ENCODE measurements around the gene FGR. TPM values are rescaled to one million over a fixed set of nuclear protein-coding genes. Genes with fewer than 3 reads are reported as not detected.

FGR gene
- total RNA-seq, 1 experiment from 2014 or later, result not detected

DNA sequence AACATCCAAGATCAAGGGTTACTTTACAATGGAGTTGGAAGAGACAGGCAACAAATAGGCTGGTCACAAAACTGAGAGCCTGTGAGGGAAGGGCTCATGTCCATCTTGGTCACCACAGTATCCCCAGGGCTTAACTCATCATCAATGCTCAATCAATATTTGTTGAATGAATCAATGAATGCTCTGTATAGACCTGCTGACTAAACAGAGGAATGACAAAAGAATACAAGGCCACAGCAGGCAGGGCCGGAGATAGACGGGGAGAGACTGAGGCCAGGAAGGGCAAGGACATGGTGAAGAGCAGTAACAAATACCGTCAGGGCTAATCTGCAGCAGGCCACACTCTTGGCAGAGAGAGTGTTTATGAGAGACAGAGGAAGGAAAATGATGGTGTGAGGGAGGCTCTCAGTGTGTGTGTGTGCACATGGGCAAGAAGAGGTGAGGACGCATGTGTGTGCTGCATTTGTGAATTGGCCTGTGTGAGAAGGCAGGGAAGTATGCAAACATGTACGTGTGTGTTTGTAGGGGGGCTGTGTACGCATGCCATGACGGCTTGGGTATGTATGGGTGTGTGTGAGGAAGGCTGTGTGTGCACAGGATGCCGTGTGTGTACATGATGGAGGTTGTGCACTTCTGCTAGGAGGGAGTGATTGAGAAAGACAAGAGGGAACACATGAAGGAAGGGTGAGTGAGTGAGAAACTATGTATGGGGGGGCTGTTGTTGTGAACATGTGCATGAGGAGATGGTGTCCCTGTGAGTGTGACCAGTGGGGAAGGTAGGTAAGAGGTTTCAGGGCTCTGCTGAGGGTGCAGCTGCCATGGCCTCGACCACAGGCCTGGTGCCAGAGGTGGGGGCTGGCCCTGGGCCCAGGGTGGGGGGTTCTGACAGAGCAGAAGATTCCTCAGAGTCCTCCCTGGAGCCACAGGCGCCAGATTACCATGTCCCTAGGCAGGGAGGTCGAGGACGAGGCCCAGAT lies 46.4 kb downstream of the FGR start:
- intact Hi-C loops (cut with micrococcal nuclease; ENCODE audit: unreplicated experiment), result no loop called here
- no peak overlapping the region for H2AFZ ChIP-seq
- TF ChIP-seq EZH2 (IDR thresholded peaks at IDR 0.05; ENCODE audit: low read depth), result no peak
- TF ChIP-seq, protein P1, sequence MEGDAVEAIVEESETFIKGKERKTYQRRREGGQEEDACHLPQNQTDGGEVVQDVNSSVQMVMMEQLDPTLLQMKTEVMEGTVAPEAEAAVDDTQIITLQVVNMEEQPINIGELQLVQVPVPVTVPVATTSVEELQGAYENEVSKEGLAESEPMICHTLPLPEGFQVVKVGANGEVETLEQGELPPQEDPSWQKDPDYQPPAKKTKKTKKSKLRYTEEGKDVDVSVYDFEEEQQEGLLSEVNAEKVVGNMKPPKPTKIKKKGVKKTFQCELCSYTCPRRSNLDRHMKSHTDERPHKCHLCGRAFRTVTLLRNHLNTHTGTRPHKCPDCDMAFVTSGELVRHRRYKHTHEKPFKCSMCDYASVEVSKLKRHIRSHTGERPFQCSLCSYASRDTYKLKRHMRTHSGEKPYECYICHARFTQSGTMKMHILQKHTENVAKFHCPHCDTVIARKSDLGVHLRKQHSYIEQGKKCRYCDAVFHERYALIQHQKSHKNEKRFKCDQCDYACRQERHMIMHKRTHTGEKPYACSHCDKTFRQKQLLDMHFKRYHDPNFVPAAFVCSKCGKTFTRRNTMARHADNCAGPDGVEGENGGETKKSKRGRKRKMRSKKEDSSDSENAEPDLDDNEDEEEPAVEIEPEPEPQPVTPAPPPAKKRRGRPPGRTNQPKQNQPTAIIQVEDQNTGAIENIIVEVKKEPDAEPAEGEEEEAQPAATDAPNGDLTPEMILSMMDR (conservative IDR thresholded peaks at IDR 0.05), result no peak
- no peak overlapping the region for H3K4me3 ChIP-seq
- H4K20me1 ChIP-seq (ENCODE audit: insufficient read depth), result peaks cover 8% of the 10 kb centered on the region; the same call in 1 of the 2 replicates
- H3K4me1 ChIP-seq (replicated peaks; ENCODE audit: insufficient read depth), result peaks cover 16% of the 10 kb centered on the region
- H3K9me3 ChIP-seq (ENCODE audit: insufficient read depth, low read depth), result no peaks in the 10 kb centered on the region
- H3K4me2 ChIP-seq, result no peak overlapping the region
- H3K36me3 ChIP-seq (ENCODE audit: low read depth), result no peaks in the 10 kb centered on the region
- H3K9me2 ChIP-seq (ENCODE audit: insufficient read depth), result no peaks in the 10 kb centered on the region
- H3F3A ChIP-seq (ENCODE audit: insufficient read depth, low read depth), result no peaks in the 10 kb centered on the region
- CTCF ChIA-PET, result no interaction called here
- DNase-seq, result no peak
- no peak overlapping the region for H3K27ac ChIP-seq
- POLR2A ChIA-PET (ENCODE audit: unreplicated experiment), result no interaction called here
- no TSS peak for BruUV-seq (replicated peaks)
- no peaks in the 10 kb centered on the region for H3K27me3 ChIP-seq (ENCODE audit: insufficient read depth, low read depth)
- no peaks in the 10 kb centered on the region for H3K79me2 ChIP-seq (ENCODE audit: low read depth)

DNA sequence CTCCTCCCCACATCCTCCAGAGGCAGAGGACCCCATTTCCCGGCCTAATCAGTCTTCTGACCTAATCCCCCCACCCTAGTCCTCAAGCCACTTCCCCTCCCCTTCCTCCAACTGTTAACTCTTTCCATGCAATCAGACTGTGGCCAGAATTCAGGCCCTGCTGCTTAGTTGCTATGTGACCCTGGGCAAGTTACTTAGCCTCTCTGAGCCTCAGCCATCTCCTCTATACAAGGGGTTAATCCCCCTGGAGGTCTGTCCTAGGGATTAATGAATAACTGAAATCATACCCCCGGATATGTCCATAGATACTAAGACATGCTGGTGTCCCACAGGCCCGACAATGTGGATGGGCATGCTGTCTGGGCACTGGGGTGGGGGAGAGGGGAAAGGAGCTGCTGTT lies 49.3 kb downstream of the FGR start:
- Histone ChIP-seq H3K4me1 (replicated peaks; ENCODE audit: insufficient read depth) (peaks cover 6% of the 10 kb centered on the region; the same call in 1 of the 2 replicates), H2AFZ (no peak overlapping the region), H3K27ac (no peak overlapping the region), H3K79me2 (ENCODE audit: low read depth) (no peaks in the 10 kb centered on the region), H3F3A (ENCODE audit: insufficient read depth, low read depth) (no peaks in the 10 kb centered on the region), H4K20me1 (ENCODE audit: insufficient read depth) (peaks cover 3% of the 10 kb centered on the region; the same call in 1 of the 2 replicates), H3K4me2 (no peak overlapping the region), H3K4me3 (no peak overlapping the region), H3K9me2 (ENCODE audit: insufficient read depth) (no peaks in the 10 kb centered on the region), H3K27me3 (ENCODE audit: insufficient read depth, low read depth) (no peaks in the 10 kb centered on the region), H3K36me3 (ENCODE audit: low read depth) (no peaks in the 10 kb centered on the region), H3K9me3 (ENCODE audit: insufficient read depth, low read depth) (no peaks in the 10 kb centered on the region)
- BruUV-seq (replicated peaks), result no TSS peak
- CTCF ChIA-PET, result no interaction called here
- POLR2A ChIA-PET (ENCODE audit: unreplicated experiment), result no interaction called here
- DNase-seq, result no peak
- intact Hi-C loops (cut with micrococcal nuclease; ENCODE audit: unreplicated experiment), result no loop called here
- TF ChIP-seq EZH2 (IDR thresholded peaks at IDR 0.05; ENCODE audit: low read depth), result no peak
- TF ChIP-seq, protein P1 (conservative IDR thresholded peaks at IDR 0.05), result no peak

DNA sequence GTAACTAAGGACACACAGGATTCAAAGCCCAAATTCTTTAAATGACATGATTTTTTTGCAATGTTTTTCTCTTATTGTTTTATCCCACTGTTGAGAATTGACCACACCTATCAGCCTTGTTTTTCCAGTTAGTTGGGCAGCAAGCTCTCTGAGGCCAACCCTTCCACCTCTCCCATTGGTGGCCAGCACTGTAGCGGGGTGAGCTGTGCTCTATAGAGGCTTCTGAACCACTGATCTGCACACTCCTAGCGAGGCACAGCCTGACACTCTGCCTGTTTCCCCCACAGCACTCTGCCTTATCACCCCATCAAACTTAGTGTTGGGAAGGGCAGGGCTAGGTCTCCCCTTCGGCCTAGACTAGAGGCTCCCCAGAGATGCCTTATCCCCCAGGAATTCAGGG lies 50.5 kb downstream of the FGR start:
- intact Hi-C loops (cut with micrococcal nuclease; ENCODE audit: unreplicated experiment), result no loop called here
- Histone ChIP-seq H3K79me2 (ENCODE audit: low read depth) (no peaks in the 10 kb centered on the region), H4K20me1 (ENCODE audit: insufficient read depth) (no peaks in the 10 kb centered on the region), H3K4me3 (no peak overlapping the region), H3K4me2 (no peak overlapping the region), H3K9me3 (ENCODE audit: insufficient read depth, low read depth) (no peaks in the 10 kb centered on the region), H3K27me3 (ENCODE audit: insufficient read depth, low read depth) (no peaks in the 10 kb centered on the region), H3K36me3 (ENCODE audit: low read depth) (no peaks in the 10 kb centered on the region), H3K9me2 (ENCODE audit: insufficient read depth) (no peaks in the 10 kb centered on the region), H3K4me1 (replicated peaks; ENCODE audit: insufficient read depth) (no peaks in the 10 kb centered on the region), H3F3A (ENCODE audit: insufficient read depth, low read depth) (no peaks in the 10 kb centered on the region), H3K27ac (no peak overlapping the region), H2AFZ (no peak overlapping the region)
- no peak for TF ChIP-seq EZH2 (IDR thresholded peaks at IDR 0.05; ENCODE audit: low read depth)
- TF ChIP-seq, protein P1 (conservative IDR thresholded peaks at IDR 0.05), result no peak
- DNase-seq, result no peak
- no TSS peak for BruUV-seq (replicated peaks)
- POLR2A ChIA-PET (ENCODE audit: unreplicated experiment), result no interaction called here
- CTCF ChIA-PET, result interaction anchor here (0.7 kb wide), 1 partner anchor 16 kb away, joined by 3 read pairs; no protein-coding TSS in a partner anchor

All from PC-9 (cell line).